Measurements from ENCODE around the gene NDUFS7.

NDUFS7 gene

GRCh38 chr19:1422943-1423342, 39.2 kb downstream of the NDUFS7 start:
- TF ChIP-seq CTCF (IDR thresholded peaks at IDR 0.05; ENCODE audit: low read depth, low read length) = no peak
- no peak for TF ChIP-seq POLR2A (IDR thresholded peaks at IDR 0.05; ENCODE audit: extremely low read depth, insufficient read length)
- no peak for TF ChIP-seq MAX (IDR thresholded peaks at IDR 0.05; ENCODE audit: low read depth, low read length)
- no peak for TF ChIP-seq MYC (IDR thresholded peaks at IDR 0.05; ENCODE audit: low read depth, low read length)
- H3K4me3 ChIP-seq (ENCODE audit: low read depth, low read length) = no peak overlapping the region
- DNase-seq (ENCODE audit: low read depth) = no peak

- H3K4me3 ChIP-seq (ENCODE audit: low read depth, low read length) = no peak overlapping the region
- no peak for DNase-seq (ENCODE audit: low read depth)
- no peak for TF ChIP-seq CTCF (IDR thresholded peaks at IDR 0.05; ENCODE audit: low read depth, low read length)
- TF ChIP-seq POLR2A (IDR thresholded peaks at IDR 0.05; ENCODE audit: extremely low read depth, insufficient read length) = no peak
- TF ChIP-seq MAX (IDR thresholded peaks at IDR 0.05; ENCODE audit: low read depth, low read length) = no peak
- TF ChIP-seq MYC (IDR thresholded peaks at IDR 0.05; ENCODE audit: low read depth, low read length) = no peak
Measured at GRCh38 chr19:1423436-1424191, 39.9 kb downstream of the NDUFS7 start.

GRCh38 chr19:1424192-1424955, 40.7 kb downstream of the NDUFS7 start:
- DNase-seq (ENCODE audit: low read depth) = no peak

GRCh38 chr19:1425102-1425837, 41.6 kb downstream of the NDUFS7 start:
- H3K4me3 ChIP-seq (ENCODE audit: low read depth, low read length) = no peak overlapping the region
- no peak for DNase-seq (ENCODE audit: low read depth)
- no peak for TF ChIP-seq MAX (IDR thresholded peaks at IDR 0.05; ENCODE audit: low read depth, low read length)
- no peak for TF ChIP-seq MYC (IDR thresholded peaks at IDR 0.05; ENCODE audit: low read depth, low read length)
- TF ChIP-seq POLR2A (IDR thresholded peaks at IDR 0.05; ENCODE audit: extremely low read depth, insufficient read length) = no peak
- TF ChIP-seq CTCF (IDR thresholded peaks at IDR 0.05; ENCODE audit: low read depth, low read length) = no peak

More at GRCh38 chr19:1424192-1424955, 40.7 kb downstream of the NDUFS7 start:
- no peak overlapping the region for H3K4me3 ChIP-seq (ENCODE audit: low read depth, low read length)
- TF ChIP-seq MYC (IDR thresholded peaks at IDR 0.05; ENCODE audit: low read depth, low read length) = no peak
- TF ChIP-seq CTCF (IDR thresholded peaks at IDR 0.05; ENCODE audit: low read depth, low read length) = no peak
- no peak for TF ChIP-seq POLR2A (IDR thresholded peaks at IDR 0.05; ENCODE audit: extremely low read depth, insufficient read length)
- TF ChIP-seq MAX (IDR thresholded peaks at IDR 0.05; ENCODE audit: low read depth, low read length) = no peak

- no peak for TF ChIP-seq MYC (IDR thresholded peaks at IDR 0.05; ENCODE audit: low read depth, low read length)
- TF ChIP-seq CTCF (IDR thresholded peaks at IDR 0.05; ENCODE audit: low read depth, low read length) = no peak
- no peak for TF ChIP-seq MAX (IDR thresholded peaks at IDR 0.05; ENCODE audit: low read depth, low read length)
- no peak for TF ChIP-seq POLR2A (IDR thresholded peaks at IDR 0.05; ENCODE audit: extremely low read depth, insufficient read length)
- no peak for DNase-seq (ENCODE audit: low read depth)
- H3K4me3 ChIP-seq (ENCODE audit: low read depth, low read length) = no peak overlapping the region
Measured at GRCh38 chr19:1425902-1426301, 42.2 kb downstream of the NDUFS7 start.

Data from NB4 (cell line).